ELR (cell line): ENCODE results near the gene HSPE1.
A peak's percentile ranks its signal among the peaks of the same experiment; 100 is the strongest.
"Not testable (repeated sequence)": the region's sequence is repeated elsewhere in the genome, so short reads cannot be mapped to it uniquely, and the experiment has no call there.

Source experiments
- DNase-seq: peaks from one replicate; pipeline ENCODE4 v3.0.0-alpha.2; 2015; ENCODE audit warnings: low read depth

The HSPE1 gene

GRCh38 chr2:197498235-197498936, 1.8 kb upstream of the HSPE1 start:
- no peak for DNase-seq

DNA sequence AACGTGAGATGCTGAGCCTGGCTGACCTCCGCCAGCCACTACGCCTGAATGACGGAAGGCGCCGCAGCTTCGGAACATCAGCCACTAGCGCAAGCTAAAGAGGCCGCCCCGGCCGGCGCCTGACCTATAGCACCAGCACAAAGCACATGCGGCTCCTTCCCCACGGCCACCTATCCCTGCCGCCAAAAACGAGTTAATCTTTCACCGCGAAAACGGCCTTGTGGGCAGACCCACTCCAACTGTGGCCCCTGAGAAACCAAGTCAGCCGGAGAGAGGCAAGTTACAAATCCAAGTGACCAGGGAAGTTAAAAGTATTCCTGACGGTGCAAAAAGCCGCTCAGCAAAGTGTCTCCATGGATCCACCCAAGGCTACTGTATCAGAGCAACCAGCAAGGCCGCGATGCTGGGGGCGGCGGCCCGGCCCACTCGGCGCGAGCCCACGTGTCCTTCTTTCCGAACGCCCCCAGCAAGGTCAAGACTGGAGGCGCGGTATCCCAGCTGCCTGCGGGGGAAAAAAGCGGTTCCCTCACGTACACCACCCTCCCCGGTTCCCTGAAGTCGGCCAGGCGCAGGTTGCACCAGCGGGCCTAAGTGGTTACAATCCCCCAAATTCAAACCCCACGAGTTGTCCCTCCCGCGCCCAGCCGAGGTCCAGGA, 1.1 kb upstream of the HSPE1 start:
- peak; percentile 66 for DNase-seq

GRCh38 chr2:197500503-197501131, 438 bp downstream of the HSPE1 start:
- peak; percentile 28 for DNase-seq

DNA sequence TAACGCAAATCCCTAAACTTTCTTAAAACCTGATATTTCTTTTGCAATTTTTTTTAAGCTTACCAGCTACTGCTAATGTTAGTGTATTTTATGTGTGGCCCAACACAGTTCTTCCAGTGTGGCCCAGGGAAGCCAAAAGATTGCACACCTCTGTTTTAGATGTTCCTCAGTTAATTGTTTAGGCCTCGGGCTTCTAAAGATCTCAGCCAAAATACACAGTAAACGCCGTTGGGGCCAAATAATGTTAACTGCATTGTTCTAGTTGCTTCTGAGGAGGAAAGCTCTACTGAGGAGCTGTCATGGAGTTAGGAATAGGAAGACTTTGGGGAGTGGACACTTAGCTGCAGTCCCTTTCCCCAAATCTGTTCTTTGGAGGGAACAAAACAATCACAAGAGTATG, 2.0 kb downstream of the HSPE1 start:
- DNase-seq: no peak

GRCh38 chr2:197502685-197503084, 2.5 kb downstream of the HSPE1 start:
- no peak for DNase-seq

GRCh38 chr2:197504000-197504399, 3.8 kb downstream of the HSPE1 start:
- DNase-seq: no peak

DNA sequence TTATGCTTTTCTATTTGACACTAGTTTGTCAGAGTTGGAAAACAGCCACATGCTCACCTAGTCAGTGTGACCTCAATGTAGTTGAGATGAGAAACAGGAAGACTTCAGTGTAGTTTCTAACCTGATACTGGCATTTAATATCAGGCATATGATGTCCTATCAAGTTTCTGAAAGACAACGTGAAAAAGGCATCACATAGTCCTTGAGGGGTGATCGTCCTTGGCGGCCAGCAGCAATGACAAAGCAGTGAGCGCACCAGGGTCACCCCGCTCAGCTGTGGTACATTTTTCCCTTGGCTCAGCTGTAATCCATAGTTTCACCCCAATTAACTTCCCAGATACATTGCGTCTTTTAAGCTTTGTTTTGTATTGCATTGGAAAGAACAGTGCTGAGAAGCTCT, 4.3 kb downstream of the HSPE1 start:
- no peak for DNase-seq

DNA sequence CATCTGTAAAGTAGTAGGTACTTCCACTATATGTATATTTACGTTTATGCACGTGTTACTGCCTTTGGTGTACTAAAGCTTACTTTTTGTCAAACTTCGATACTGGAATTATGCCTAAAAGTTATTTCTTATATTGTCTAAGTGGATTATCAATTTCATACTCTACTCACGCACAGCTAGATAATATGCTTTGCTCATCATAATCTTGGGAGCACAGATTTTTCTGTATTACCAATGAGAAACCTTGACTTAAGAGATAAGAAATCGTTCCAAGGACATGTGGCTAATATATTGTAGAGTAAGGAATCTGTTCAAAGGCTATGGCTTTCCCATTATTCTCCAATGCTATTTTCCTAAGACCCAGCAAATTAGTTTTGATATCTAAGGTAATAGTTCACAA, 6.5 kb downstream of the HSPE1 start:
- DNase-seq: no peak

GRCh38 chr2:197513915-197514314, 13.7 kb downstream of the HSPE1 start:
- DNase-seq: no peak

GRCh38 chr2:197514754-197515153, 14.6 kb downstream of the HSPE1 start:
- peak; percentile 58 for DNase-seq

GRCh38 chr2:197515315-197515738, 15.1 kb downstream of the HSPE1 start:
- DNase-seq: no peak

- peak; percentile 96 for DNase-seq
Measured at GRCh38 chr2:197515739-197516392, 15.7 kb downstream of the HSPE1 start, which contains the start of gene MOB4. TSS of gene MOB4 (plus strand) at chr2:197516066. CDS start at chr2:197516087, 21 bp downstream.

GRCh38 chr2:197516393-197516761, 16.2 kb downstream of the HSPE1 start:
- peak; percentile 56 for DNase-seq

DNA sequence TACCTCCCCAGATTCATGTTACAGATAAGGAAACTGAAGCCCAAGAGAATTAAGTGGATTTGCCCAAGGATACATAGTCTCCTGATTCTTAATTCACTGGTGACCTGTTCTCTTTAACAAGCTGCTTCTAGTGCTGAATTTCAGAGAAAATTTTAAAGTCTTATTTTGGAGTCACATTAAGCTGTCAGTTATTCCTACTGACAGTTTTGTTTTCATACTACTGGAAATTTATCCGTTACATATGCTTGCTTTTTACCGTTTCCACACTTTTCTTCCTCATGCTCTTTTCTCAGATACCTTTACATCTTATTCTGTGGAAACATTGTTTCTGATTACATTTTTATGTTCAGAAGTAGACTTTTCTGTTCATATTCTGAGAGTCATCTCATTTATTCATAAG, 17.0 kb downstream of the HSPE1 start:
- DNase-seq: no peak

DNA sequence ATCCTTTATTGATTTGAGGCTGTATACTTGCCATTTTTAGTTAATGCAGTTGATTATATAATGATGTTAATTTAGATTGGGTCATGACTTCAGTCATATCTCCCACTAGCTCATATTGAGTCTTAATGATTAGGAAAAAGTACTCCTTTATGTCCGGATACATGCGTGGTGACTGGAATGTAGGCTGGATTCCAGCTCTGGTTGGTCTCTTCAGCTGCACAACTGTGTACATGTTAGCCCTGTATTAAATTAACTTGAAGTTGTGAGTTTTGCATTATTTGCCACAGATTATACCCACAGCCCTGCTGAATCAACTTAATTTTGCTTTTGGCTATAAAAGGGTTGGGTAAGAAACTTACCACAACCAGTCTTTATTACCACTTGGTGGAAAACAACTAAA, 38.2 kb downstream of the HSPE1 start:
- no peak for DNase-seq

DNA sequence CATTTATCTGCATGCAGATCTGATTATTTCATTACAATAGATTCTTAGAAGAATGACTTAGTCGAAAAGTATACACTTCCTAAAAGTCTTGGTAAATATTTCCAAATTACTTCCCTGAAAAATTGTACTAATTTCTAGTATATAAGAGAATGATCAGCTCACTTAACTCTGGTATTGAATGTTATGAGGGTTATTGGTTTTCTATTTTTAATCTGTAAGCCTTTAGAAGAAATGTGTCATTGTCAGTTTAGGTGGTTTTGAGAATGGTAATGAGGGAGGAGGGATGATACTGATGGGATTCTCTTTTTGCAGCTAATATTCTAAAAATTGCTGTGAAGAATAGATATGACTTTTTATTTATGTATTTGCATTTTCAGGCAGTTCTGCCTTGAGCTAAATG, 39.6 kb downstream of the HSPE1 start:
- DNase-seq: no peak

GRCh38 chr2:197543206-197543605, 43.0 kb downstream of the HSPE1 start:
- DNase-seq: no peak

GRCh38 chr2:197547163-197547900, 47.2 kb downstream of the HSPE1 start:
- no peak for DNase-seq

DNA sequence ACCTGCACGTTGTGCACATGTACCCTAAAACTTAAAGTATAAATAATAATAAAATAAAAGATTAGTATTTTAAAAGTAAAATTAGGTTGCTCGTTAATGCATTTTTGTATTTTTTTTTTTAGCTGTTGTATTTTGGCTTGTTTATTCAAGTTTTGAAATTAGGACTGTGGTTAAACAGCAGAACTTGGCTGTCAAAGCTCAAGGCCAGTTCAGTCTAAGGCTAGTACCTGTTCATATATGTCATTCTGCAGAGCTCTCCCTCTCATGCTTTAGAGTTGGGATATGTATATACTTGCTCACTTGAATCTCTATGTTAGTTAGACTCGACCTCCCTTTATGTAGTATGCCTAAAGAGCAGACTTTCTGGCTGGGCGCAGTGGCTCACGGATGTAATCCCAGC, 48.4 kb downstream of the HSPE1 start:
- no peak for DNase-seq

GRCh38 chr2:197551260-197551659, 51.1 kb downstream of the HSPE1 start:
- DNase-seq: not testable (repeated sequence)
